ENCODE measurements around the gene OBP2B.

DNA sequence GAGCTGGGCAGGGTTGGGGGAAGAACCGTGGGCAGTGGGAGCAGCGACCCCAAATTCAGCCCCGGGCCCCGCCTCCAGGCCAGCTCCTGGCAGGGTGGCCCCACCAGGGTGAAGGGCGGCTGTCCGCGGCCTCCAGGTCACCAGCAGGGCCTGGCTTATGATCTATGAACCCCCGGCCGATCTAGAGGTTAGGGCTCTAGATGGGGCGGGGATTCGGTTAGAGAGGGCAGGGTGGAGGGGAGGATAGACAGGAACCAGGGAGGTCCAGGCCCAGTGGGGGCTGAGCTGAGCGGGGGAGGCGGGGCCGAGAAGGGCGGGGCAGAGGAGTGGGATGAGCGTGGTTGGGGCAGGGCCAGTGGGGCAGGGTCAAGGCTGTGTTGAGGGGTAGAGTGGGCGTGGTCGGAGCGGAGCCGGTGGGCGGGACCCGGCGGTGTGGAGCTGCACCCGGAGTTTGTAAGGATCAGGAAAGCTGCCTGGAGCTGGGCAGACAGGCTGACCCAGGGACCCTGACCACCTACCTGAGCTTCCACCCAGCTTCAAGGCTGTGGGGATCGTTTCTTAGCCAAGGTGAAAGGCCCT lies 29.3 kb upstream of the OBP2B start:
- TF ChIP-seq POLR2A (IDR thresholded peaks at IDR 0.05) (no peak), CTCF (IDR thresholded peaks at IDR 0.05) (no peak)

All from heart left ventricle (tissue), 13 donors.